Renal cortical epithelial cell (primary cell): ENCODE data around the gene MT2A. TPM values are rescaled to one million over a fixed set of nuclear protein-coding genes. Genes with fewer than 3 reads are reported as not detected.

Source experiments
- total RNA-seq: library from RNA; depleted of rRNA; stranded (reverse); fragments of >200 nt; gene quantifications from 2 replicates; pipeline ENCODE4 v1.2.3, GENCODE V29; 2014

MT2A gene
- total RNA-seq, 1 donor from 2014 or later: 146 TPM

Other genes with a start within 250 kb of the MT2A start
- gene AMFR, start 183.0 kb upstream of the MT2A start, total RNA-seq: 289 and 415 TPM in 2 replicates
- 82.8 and 111 TPM in 2 replicates for gene NUDT21, start 157.3 kb upstream of the MT2A start, total RNA-seq
- 83.5 and 140 TPM in 2 replicates for gene OGFOD1, start 157.0 kb upstream of the MT2A start, total RNA-seq
- gene BBS2, start 88.6 kb upstream of the MT2A start, total RNA-seq: 59.7 and 82.1 TPM in 2 replicates
- gene MT4, start 43.5 kb upstream of the MT2A start, total RNA-seq: not detected in 2 replicates
- gene MT3, start 19.1 kb upstream of the MT2A start, total RNA-seq: not detected in 2 replicates
- gene MT1E, start 17.2 kb downstream of the MT2A start, total RNA-seq: 193 and 893 TPM in 2 replicates
- gene MT1M, start 24.1 kb downstream of the MT2A start, total RNA-seq: 2.8 and 38.0 TPM in 2 replicates
- gene MT1A, start 30.1 kb downstream of the MT2A start, total RNA-seq: 0.89 and 4.3 TPM in 2 replicates
- not detected in 2 replicates for gene MT1B, start 43.3 kb downstream of the MT2A start, total RNA-seq
- gene MT1F, start 49.4 kb downstream of the MT2A start, total RNA-seq: 11.0 and 11.1 TPM in 2 replicates
- gene MT1G, start 59.5 kb downstream of the MT2A start, total RNA-seq: 7.8 and 10.5 TPM in 2 replicates
- gene MT1H, start 61.2 kb downstream of the MT2A start, total RNA-seq: 1.4 and 8.9 TPM in 2 replicates
- 63.2 and 75.2 TPM in 2 replicates for gene MT1X, start 73.9 kb downstream of the MT2A start, total RNA-seq
- gene NUP93, start 121.5 kb downstream of the MT2A start, total RNA-seq: 72.3 and 105 TPM in 2 replicates